GM13976 (cell line): ENCODE data around the gene SMG7.

Experiments used
- DNase-seq: peaks from one replicate; pipeline ENCODE4 v3.0.0; 2012; ENCODE audit warnings: low spot score
- CTCF ChIP-seq: IDR thresholded peaks from 2 replicates; pipeline ENCODE4 v1.5.1; 2012; ENCODE audit warnings: borderline replicate concordance, mild to moderate bottlenecking; ENCODE audit not compliant: insufficient read depth; ENCODE audit errors: extremely low read depth, missing control alignments, control extremely low read depth
- in situ Hi-C: fragments of 300-500 bp; cut with MboI; formaldehyde crosslinking; loops from one replicate; pipeline ENCODE4 v1.12.0; 2022; ENCODE audit warnings: low sequenced_read_pairs, mixed read lengths, inconsistent platforms; ENCODE audit not compliant: unreplicated experiment

SMG7 gene

GRCh38 chr1:183476081-183476480 is 3.8 kb downstream of the SMG7 start:
- DNase-seq: no peak
- no peak for TF ChIP-seq CTCF
- in situ Hi-C loops: no loop called here

GRCh38 chr1:183477986-183478781 is 5.9 kb downstream of the SMG7 start:
- in situ Hi-C loops: no loop called here
- DNase-seq: peak; percentile 27
- no peak for TF ChIP-seq CTCF

- no peak for TF ChIP-seq CTCF
- in situ Hi-C loops: no loop called here
- no peak for DNase-seq
Observed at GRCh38 chr1:183480971-183481441, 8.7 kb downstream of the SMG7 start.

- DNase-seq: no peak
- no peak for TF ChIP-seq CTCF
- in situ Hi-C loops: no loop called here
Observed at GRCh38 chr1:183483224-183483623, 10.9 kb downstream of the SMG7 start.

- in situ Hi-C loops: no loop called here
- no peak for TF ChIP-seq CTCF
- DNase-seq: no peak
Observed at GRCh38 chr1:183484254-183484653, 12.0 kb downstream of the SMG7 start.

- no peak for TF ChIP-seq CTCF
- DNase-seq: no peak
- in situ Hi-C loops: no loop called here
Observed at GRCh38 chr1:183484851-183485250, 12.6 kb downstream of the SMG7 start.
